Trophoblast cell (in vitro differentiated cells and primary cell): ENCODE data around the gene TXNDC8.

Experiments used
- DNase-seq, 2 donors: peaks; one replicate each; pipeline ENCODE4 v3.0.0-alpha.2; 2016
- H2AFZ ChIP-seq: 2 replicates; pipeline ENCODE4 v1.6.1; 2013; ENCODE audit warnings: low read length, moderate library complexity, mild to moderate bottlenecking; ENCODE audit not compliant: insufficient read depth, poor library complexity
- H2AK5ac ChIP-seq: 2 replicates; pipeline ENCODE4 v1.6.1; 2013; ENCODE audit warnings: mild to moderate bottlenecking, low read length
- H2BK120ac ChIP-seq: 2 replicates; pipeline ENCODE4 v1.6.1; 2013; ENCODE audit warnings: low read length, mild to moderate bottlenecking, moderate library complexity; ENCODE audit not compliant: insufficient read depth, poor library complexity
- H2BK12ac ChIP-seq: 2 replicates; pipeline ENCODE4 v1.6.1; 2013; ENCODE audit warnings: mild to moderate bottlenecking, low read length, moderate library complexity
- H2BK5ac ChIP-seq: 2 replicates; pipeline ENCODE4 v1.6.1; 2013; ENCODE audit warnings: low read length, low read depth, moderate library complexity, mild to moderate bottlenecking; ENCODE audit not compliant: poor library complexity
- H3K14ac ChIP-seq: 2 replicates; pipeline ENCODE4 v1.6.1; 2013; ENCODE audit warnings: mild to moderate bottlenecking, low read length
- H3K18ac ChIP-seq: 2 replicates; pipeline ENCODE4 v1.6.1; 2013; ENCODE audit warnings: mild to moderate bottlenecking, low read length
- H3K23ac ChIP-seq: 2 replicates; pipeline ENCODE4 v1.6.1; 2013; ENCODE audit warnings: low read length
- H3K27ac ChIP-seq: 2 replicates; pipeline ENCODE4 v1.5.1; 2013; ENCODE audit warnings: low read depth, mild to moderate bottlenecking, inconsistent platforms, low read length, moderate library complexity
- H3K27me3 ChIP-seq: 2 replicates; pipeline ENCODE4 v1.6.1; 2013; ENCODE audit warnings: inconsistent platforms, mild to moderate bottlenecking, low read length, moderate library complexity; ENCODE audit not compliant: insufficient read depth
- H3K36me3 ChIP-seq, 2 experiments: 1 replicate in 1 of 2; 2 replicates in 1 of 2; pipeline ENCODE4 v1.6.1; 2013; ENCODE audit warnings: low read length in 2 of 2, mild to moderate bottlenecking in 2 of 2, moderate library complexity in 1 of 2; ENCODE audit not compliant: insufficient read depth in 2 of 2, control insufficient read depth in 1 of 2
- H3K4ac ChIP-seq: 2 replicates; pipeline ENCODE4 v1.6.1; 2013; ENCODE audit warnings: low read depth, mild to moderate bottlenecking, low read length, moderate library complexity
- H3K4me1 ChIP-seq, 2 experiments: 1 replicate in 1 of 2; 2 replicates in 1 of 2; pipeline ENCODE4 v1.6.1; 2013; ENCODE audit warnings: low read length in 2 of 2, mild to moderate bottlenecking in 2 of 2, moderate library complexity in 1 of 2; ENCODE audit not compliant: insufficient read depth in 2 of 2, control insufficient read depth in 1 of 2
- H3K4me2 ChIP-seq: 2 replicates; pipeline ENCODE4 v1.6.1; 2013; ENCODE audit warnings: inconsistent platforms, mild to moderate bottlenecking, low read length, moderate library complexity
- H3K4me3 ChIP-seq: 2 replicates; pipeline ENCODE4 v1.5.1; 2013; ENCODE audit warnings: mild to moderate bottlenecking, low read depth, low read length, inconsistent platforms
- H3K79me1 ChIP-seq: one replicate; pipeline ENCODE4 v1.6.1; 2013; ENCODE audit warnings: low read length
- H3K79me2 ChIP-seq: 2 replicates; pipeline ENCODE4 v1.6.1; 2013; ENCODE audit warnings: low read length, mild to moderate bottlenecking; ENCODE audit not compliant: control insufficient read depth, insufficient read depth, poor library complexity
- H3K9ac ChIP-seq: 2 replicates; pipeline ENCODE4 v1.6.1; 2013; ENCODE audit warnings: mild to moderate bottlenecking, low read length
- H3K9me3 ChIP-seq: 2 replicates; pipeline ENCODE4 v1.6.1; 2013; ENCODE audit warnings: low read depth, mild to moderate bottlenecking, control low read depth, inconsistent platforms, low read length; ENCODE audit not compliant: insufficient read depth
- H4K12ac ChIP-seq: 2 replicates; pipeline ENCODE4 v1.6.1; 2013; ENCODE audit warnings: low read depth, mild to moderate bottlenecking, low read length, moderate library complexity
- H4K8ac ChIP-seq: 2 replicates; pipeline ENCODE4 v1.6.1; 2013; ENCODE audit warnings: low read depth, mild to moderate bottlenecking, low read length, moderate library complexity
- H4K91ac ChIP-seq: one replicate; pipeline ENCODE4 v1.6.1; 2013; ENCODE audit warnings: low read depth, mild to moderate bottlenecking, low read length, moderate library complexity
- WGBS: extraction: QIAGEN DNeasy Blood & Tissue Kit; methylation state at CpG from one replicate; pipeline ENCODE4 v1.1.7; 2013; ENCODE audit warnings: missing lambda C conversion rate; ENCODE audit not compliant: insufficient read length, insufficient coverage; ENCODE audit errors: extremely low coverage; 5-methylcytosine and 5-hydroxymethylcytosine counted together

The TXNDC8 gene

GRCh38 chr9:110291921-110292557, 45.6 kb downstream of the TXNDC8 start:
- Histone ChIP-seq H3K27ac (no peak overlapping the region), H2BK120ac (no peak overlapping the region), H3K79me2 (no peaks in the 10 kb centered on the region), H4K8ac (no peak overlapping the region), H3K14ac (no peak overlapping the region), H3K9ac (no peak overlapping the region), H3K36me3 (no peaks in the 10 kb centered on the region), H3K4ac (no peak overlapping the region), H3K27me3 (no peaks in the 10 kb centered on the region), H3K9me3 (no peaks in the 10 kb centered on the region), H3K4me3 (no peak overlapping the region), H2AFZ (no peak overlapping the region), H4K91ac (no peak overlapping the region), H2BK5ac (no peak overlapping the region), H2AK5ac (no peak overlapping the region), H3K23ac (no peak overlapping the region), H3K79me1 (no peaks in the 10 kb centered on the region), H4K12ac (no peak overlapping the region), H3K4me1 (no peaks in the 10 kb centered on the region), H3K4me2 (no peak overlapping the region), H2BK12ac (no peak overlapping the region), H3K18ac (no peak overlapping the region)
- WGBS, result no CpG with 5 or more reads among the region's 28 CpGs
- peak; percentile 62 to 63 for DNase-seq

- no peak overlapping the region for H3K27ac ChIP-seq
- no peak for DNase-seq
- H2AFZ ChIP-seq, result no peak overlapping the region
- H3K9me3 ChIP-seq, result no peaks in the 10 kb centered on the region
- H4K12ac ChIP-seq, result no peak overlapping the region
- WGBS, result no CpG with 5 or more reads among the region's 1 CpG
- H3K79me2 ChIP-seq, result no peaks in the 10 kb centered on the region
- no peak overlapping the region for H3K18ac ChIP-seq
- no peak overlapping the region for H3K4me3 ChIP-seq
- no peaks in the 10 kb centered on the region for H3K4me1 ChIP-seq
- no peak overlapping the region for H2BK5ac ChIP-seq
- no peak overlapping the region for H2BK12ac ChIP-seq
- no peak overlapping the region for H4K91ac ChIP-seq
- H3K9ac ChIP-seq, result no peak overlapping the region
- H3K4me2 ChIP-seq, result no peak overlapping the region
- no peak overlapping the region for H2AK5ac ChIP-seq
- H3K23ac ChIP-seq, result no peak overlapping the region
- no peak overlapping the region for H3K4ac ChIP-seq
- H4K8ac ChIP-seq, result no peak overlapping the region
- H2BK120ac ChIP-seq, result no peak overlapping the region
- no peaks in the 10 kb centered on the region for H3K27me3 ChIP-seq
- no peaks in the 10 kb centered on the region for H3K36me3 ChIP-seq
- no peak overlapping the region for H3K14ac ChIP-seq
- H3K79me1 ChIP-seq, result no peaks in the 10 kb centered on the region
These were observed 47.7 kb downstream of the TXNDC8 start for GRCh38 chr9:110290001-110290400.

GRCh38 chr9:110288503-110288902, 49.2 kb downstream of the TXNDC8 start:
- Histone ChIP-seq H2BK12ac (no peak overlapping the region), H2AFZ (no peak overlapping the region), H3K9ac (no peak overlapping the region), H3K9me3 (no peaks in the 10 kb centered on the region), H3K14ac (no peak overlapping the region), H3K23ac (no peak overlapping the region), H3K4me3 (no peak overlapping the region), H4K91ac (no peak overlapping the region), H3K27ac (no peak overlapping the region), H3K4me2 (no peak overlapping the region), H3K4me1 (no peaks in the 10 kb centered on the region), H3K79me1 (no peaks in the 10 kb centered on the region), H3K79me2 (no peaks in the 10 kb centered on the region), H4K8ac (no peak overlapping the region), H4K12ac (no peak overlapping the region), H3K18ac (no peak overlapping the region), H3K4ac (no peak overlapping the region), H2BK5ac (no peak overlapping the region), H3K36me3 (no peaks in the 10 kb centered on the region), H2BK120ac (no peak overlapping the region), H3K27me3 (no peaks in the 10 kb centered on the region), H2AK5ac (no peak overlapping the region)
- DNase-seq, result no peak
- WGBS, result no CpG with 5 or more reads among the region's 4 CpGs

GRCh38 chr9:110287289-110287680, 50.4 kb downstream of the TXNDC8 start:
- no peak overlapping the region for H2BK5ac ChIP-seq
- no peak overlapping the region for H2BK120ac ChIP-seq
- no peak overlapping the region for H4K8ac ChIP-seq

More at GRCh38 chr9:110287289-110287680, 50.4 kb downstream of the TXNDC8 start:
- Histone ChIP-seq H3K18ac (no peak overlapping the region), H2BK12ac (no peak overlapping the region), H3K27ac (no peak overlapping the region), H2AK5ac (no peak overlapping the region), H3K14ac (no peak overlapping the region), H3K79me2 (no peaks in the 10 kb centered on the region), H4K91ac (no peak overlapping the region), H3K9me3 (no peaks in the 10 kb centered on the region), H3K4me2 (no peak overlapping the region), H3K4me1 (no peaks in the 10 kb centered on the region), H4K12ac (no peak overlapping the region), H3K23ac (no peak overlapping the region), H3K79me1 (no peaks in the 10 kb centered on the region), H3K27me3 (no peaks in the 10 kb centered on the region), H3K4ac (no peak overlapping the region), H3K9ac (no peak overlapping the region), H3K4me3 (no peak overlapping the region), H2AFZ (no peak overlapping the region), H3K36me3 (no peaks in the 10 kb centered on the region)
- no CpG with 5 or more reads among the region's 6 CpGs for WGBS
- peak; percentile 54 to 67 for DNase-seq
